Osteocyte (in vitro differentiated cells): ENCODE measurements around the gene EFCAB6. TPM values are rescaled to one million over a fixed set of nuclear protein-coding genes. Genes with fewer than 3 reads are reported as not detected.

Experiments used
- DNase-seq: peaks from one replicate; pipeline ENCODE4 v3.0.0; 2021; ENCODE audit warnings: mixed read lengths; ENCODE audit not compliant: unreplicated experiment; ENCODE audit errors: extremely low spot score
- H3K27ac Mint-ChIP-seq: one replicate; pipeline ENCODE4 v1.8.0; 2021; ENCODE audit warnings: mild to moderate bottlenecking, mixed read lengths; ENCODE audit not compliant: unreplicated experiment
- H3K27me3 Mint-ChIP-seq: one replicate; pipeline ENCODE4 v1.8.0; 2021; ENCODE audit warnings: mixed read lengths; ENCODE audit not compliant: unreplicated experiment
- H3K36me3 Mint-ChIP-seq: one replicate; pipeline ENCODE4 v1.8.0; 2021; ENCODE audit warnings: mixed read lengths; ENCODE audit not compliant: unreplicated experiment
- H3K4me1 Mint-ChIP-seq: one replicate; pipeline ENCODE4 v1.8.0; 2021; ENCODE audit warnings: mixed read lengths; ENCODE audit not compliant: unreplicated experiment
- H3K4me3 Mint-ChIP-seq: one replicate; pipeline ENCODE4 v1.8.0; 2021; ENCODE audit warnings: mild to moderate bottlenecking, moderate library complexity, mixed read lengths; ENCODE audit not compliant: unreplicated experiment
- H3K9me3 Mint-ChIP-seq: one replicate; pipeline ENCODE4 v1.8.0; 2021; ENCODE audit warnings: mixed read lengths; ENCODE audit not compliant: unreplicated experiment
- CTCF ChIP-seq: fragments of 200-600 bp; sonication (generic); IDR thresholded peaks from 2 replicates; pipeline ENCODE4 v1.5.0; 2021; ENCODE audit warnings: antibody characterized with exemption, mild to moderate bottlenecking, moderate library complexity
- total RNA-seq: library from RNA; stranded (reverse); gene quantifications from 2 replicates; pipeline ENCODE4 v1.2.1, GENCODE V29; 2021

Gene EFCAB6
- total RNA-seq, 1 donor from 2014 or later, result 1.4 TPM

- no peak for TF ChIP-seq CTCF
- no peaks in the 10 kb centered on the region for H3K9me3 Mint-ChIP-seq
- peaks cover 3% of the 10 kb centered on the region for H3K27me3 Mint-ChIP-seq
- no peaks in the 10 kb centered on the region for H3K36me3 Mint-ChIP-seq
- no peak overlapping the region for H3K27ac Mint-ChIP-seq
- H3K4me1 Mint-ChIP-seq, result peaks cover 5% of the 10 kb centered on the region
- peak; percentile 53 for DNase-seq
- H3K4me3 Mint-ChIP-seq, result no peak overlapping the region
Measured at GRCh38 chr22:43823911-43824665, 12.0 kb upstream of the EFCAB6 start.

GRCh38 chr22:43823353-43823908, 11.3 kb upstream of the EFCAB6 start:
- DNase-seq, result peak; percentile 75
- H3K27me3 Mint-ChIP-seq, result peaks cover 3% of the 10 kb centered on the region
- no peak for TF ChIP-seq CTCF
- H3K36me3 Mint-ChIP-seq, result no peaks in the 10 kb centered on the region
- H3K27ac Mint-ChIP-seq, result no peak overlapping the region
- peaks cover 3% of the 10 kb centered on the region for H3K4me1 Mint-ChIP-seq
- H3K4me3 Mint-ChIP-seq, result no peak overlapping the region
- no peaks in the 10 kb centered on the region for H3K9me3 Mint-ChIP-seq

- no peak for TF ChIP-seq CTCF
- DNase-seq, result peak; percentile 81
- no peak overlapping the region for H3K4me3 Mint-ChIP-seq
- H3K4me1 Mint-ChIP-seq, result peaks cover 3% of the 10 kb centered on the region
- peaks cover 3% of the 10 kb centered on the region for H3K27me3 Mint-ChIP-seq
- no peak overlapping the region for H3K27ac Mint-ChIP-seq
- H3K9me3 Mint-ChIP-seq, result no peaks in the 10 kb centered on the region
- no peaks in the 10 kb centered on the region for H3K36me3 Mint-ChIP-seq
Measured at GRCh38 chr22:43821606-43822425, 9.7 kb upstream of the EFCAB6 start.

- peak; percentile 74 for DNase-seq
- H3K36me3 Mint-ChIP-seq, result no peaks in the 10 kb centered on the region
Measured at GRCh38 chr22:43820651-43821305, 8.7 kb upstream of the EFCAB6 start.

More at GRCh38 chr22:43820651-43821305, 8.7 kb upstream of the EFCAB6 start:
- H3K27me3 Mint-ChIP-seq, result peaks cover 3% of the 10 kb centered on the region
- H3K4me1 Mint-ChIP-seq, result no peaks in the 10 kb centered on the region
- no peak overlapping the region for H3K27ac Mint-ChIP-seq
- TF ChIP-seq CTCF, result no peak
- no peak overlapping the region for H3K4me3 Mint-ChIP-seq
- no peaks in the 10 kb centered on the region for H3K9me3 Mint-ChIP-seq
